Activated CD4-positive, alpha-beta T cell treated with anti-CD3 and anti-CD28 coated beads, Interleukin-2, amount 10 ng/mL, durations not matched to agents 24 days and 14 days (primary cell): ENCODE data around the gene CA12. TPM values are rescaled to one million over a fixed set of nuclear protein-coding genes. Genes with fewer than 3 reads are reported as not detected.
A peak's percentile ranks its signal among the peaks of the same experiment; 100 is the strongest.

Experiments
- DNase-seq: peaks from one replicate; pipeline ENCODE4 v3.0.0; 2022
- H3K27ac Mint-ChIP-seq: one replicate; pipeline ENCODE4 v1.8.0; 2022; ENCODE audit warnings: mild to moderate bottlenecking, mixed read lengths
- H3K27me3 Mint-ChIP-seq: one replicate; pipeline ENCODE4 v1.8.0; 2022; ENCODE audit warnings: mixed read lengths
- H3K36me3 Mint-ChIP-seq: one replicate; pipeline ENCODE4 v1.8.0; 2022; ENCODE audit warnings: low read depth, mild to moderate bottlenecking, mixed read lengths
- H3K4me1 Mint-ChIP-seq: one replicate; pipeline ENCODE4 v1.8.0; 2021; ENCODE audit warnings: mixed read lengths
- H3K4me3 Mint-ChIP-seq: one replicate; pipeline ENCODE4 v1.8.0; 2022; ENCODE audit warnings: mild to moderate bottlenecking, moderate library complexity, mixed read lengths
- H3K9me3 Mint-ChIP-seq: one replicate; pipeline ENCODE4 v1.8.0; 2021; ENCODE audit warnings: mixed read lengths
- intact Hi-C: fragments of 100-400 bp; cut with micrococcal nuclease; formaldehyde crosslinking; loops from one replicate; pipeline ENCODE4 v1.15.1; 2023
- total RNA-seq: library from RNA; stranded (reverse); gene quantifications from 2 replicates; pipeline ENCODE4 v1.2.3, GENCODE V29; 2022

The CA12 gene
- total RNA-seq, 1 donor from 2014 or later = 0.63 TPM

DNA sequence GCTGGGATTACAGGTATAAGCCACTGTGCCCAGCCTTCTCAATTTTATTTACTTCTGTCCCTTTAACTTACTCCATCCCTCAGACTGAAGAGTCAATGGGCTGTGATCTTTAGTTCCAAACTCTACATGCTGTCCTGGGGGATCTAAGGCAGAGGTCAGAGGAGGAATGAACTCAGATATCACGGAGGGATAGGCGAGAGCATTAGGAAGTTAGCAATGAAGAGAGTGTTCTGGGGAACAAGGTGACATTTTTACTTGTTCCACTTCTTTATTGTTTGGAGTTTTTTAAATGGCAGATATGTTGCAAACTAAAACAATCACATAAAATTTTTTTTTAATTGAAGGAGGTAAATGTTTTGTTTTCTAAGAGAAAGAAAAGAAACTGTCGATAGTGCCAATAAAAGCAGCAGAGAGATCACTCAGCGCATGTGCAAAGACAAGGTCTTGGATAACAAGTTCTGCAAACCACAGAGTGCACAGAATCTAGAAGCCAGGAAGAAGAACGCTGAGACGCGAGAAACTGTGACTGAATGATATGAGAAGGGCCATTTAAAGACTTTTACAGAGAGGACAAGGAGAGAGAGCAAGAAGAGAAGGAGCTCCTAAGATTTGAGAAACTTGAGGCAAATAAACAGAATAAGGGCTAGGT is 10.8 kb upstream of the CA12 start:
- H3K4me3 Mint-ChIP-seq = peak overlapping the region; percentile 28
- peak; percentile 68 for DNase-seq
- peaks cover 21% of the 10 kb centered on the region for H3K27me3 Mint-ChIP-seq
- intact Hi-C loops = no loop called here
- no peaks in the 10 kb centered on the region for H3K9me3 Mint-ChIP-seq
- no peak overlapping the region for H3K27ac Mint-ChIP-seq
- no peaks in the 10 kb centered on the region for H3K36me3 Mint-ChIP-seq
- H3K4me1 Mint-ChIP-seq = peaks cover 17% of the 10 kb centered on the region

GRCh38 chr15:63391669-63392360 is 10.2 kb upstream of the CA12 start:
- no peak overlapping the region for H3K27ac Mint-ChIP-seq
- intact Hi-C loops = no loop called here
- H3K27me3 Mint-ChIP-seq = peaks cover 24% of the 10 kb centered on the region
- H3K4me3 Mint-ChIP-seq = no peak overlapping the region
- DNase-seq = no peak
- H3K4me1 Mint-ChIP-seq = peaks cover 11% of the 10 kb centered on the region
- H3K36me3 Mint-ChIP-seq = no peaks in the 10 kb centered on the region
- H3K9me3 Mint-ChIP-seq = no peaks in the 10 kb centered on the region

- Mint-ChIP-seq H3K36me3 (no peaks in the 10 kb centered on the region), H3K4me3 (no peak overlapping the region), H3K4me1 (peaks cover 10% of the 10 kb centered on the region), H3K27ac (no peak overlapping the region), H3K9me3 (no peaks in the 10 kb centered on the region), H3K27me3 (peaks cover 24% of the 10 kb centered on the region)
- intact Hi-C loops = no loop called here
- no peak for DNase-seq
These were observed 9.0 kb upstream of the CA12 start for GRCh38 chr15:63390689-63391088.

- Mint-ChIP-seq H3K9me3 (peaks cover 5% of the 10 kb centered on the region), H3K4me1 (peaks cover 8% of the 10 kb centered on the region), H3K27ac (no peak overlapping the region), H3K27me3 (peaks cover 21% of the 10 kb centered on the region), H3K36me3 (no peaks in the 10 kb centered on the region), H3K4me3 (no peak overlapping the region)
- intact Hi-C loops = no loop called here
- DNase-seq = no peak
These were observed 8.4 kb upstream of the CA12 start for GRCh38 chr15:63389902-63390670.

GRCh38 chr15:63388511-63388910 is 6.9 kb upstream of the CA12 start:
- Mint-ChIP-seq H3K36me3 (no peaks in the 10 kb centered on the region), H3K27me3 (peaks cover 28% of the 10 kb centered on the region), H3K9me3 (peaks cover 6% of the 10 kb centered on the region), H3K4me3 (no peak overlapping the region), H3K27ac (no peak overlapping the region), H3K4me1 (peaks cover 10% of the 10 kb centered on the region)
- intact Hi-C loops = no loop called here
- no peak for DNase-seq

DNA sequence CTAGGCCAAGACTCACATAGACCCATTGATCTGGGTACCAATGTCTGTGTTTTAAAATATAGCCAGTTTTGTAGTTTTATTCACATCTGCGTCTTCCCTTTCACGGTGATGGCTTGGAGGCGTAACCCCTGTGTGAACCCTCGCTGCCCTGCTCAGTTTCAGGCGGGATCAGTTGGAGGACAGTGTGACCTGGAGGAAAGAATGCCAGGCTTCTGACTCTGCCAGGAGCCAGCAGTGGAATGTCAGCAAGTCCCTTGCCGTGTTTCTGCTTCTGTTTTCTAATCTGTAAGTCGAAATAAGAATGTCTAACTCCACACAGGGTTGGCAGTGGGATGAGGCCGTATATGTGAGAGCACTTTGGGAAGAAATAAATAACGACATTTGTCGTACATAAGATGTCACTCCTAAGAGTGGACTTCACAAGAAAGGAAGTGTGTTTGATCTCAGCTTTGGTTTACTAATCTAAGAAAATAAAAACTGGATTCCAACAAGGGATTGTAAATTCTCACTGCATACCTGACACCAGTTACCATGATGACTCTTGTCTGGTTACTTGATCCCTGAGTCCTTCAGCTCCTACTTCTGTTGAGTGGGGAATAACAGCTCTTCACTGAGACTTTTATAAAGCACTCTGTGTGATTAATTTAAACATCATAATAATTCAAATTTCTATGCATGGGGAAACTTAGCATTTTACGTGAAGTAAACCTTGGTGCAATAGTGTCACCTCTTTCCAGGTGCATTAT is 6.3 kb upstream of the CA12 start:
- Mint-ChIP-seq H3K9me3 (peaks cover 6% of the 10 kb centered on the region), H3K36me3 (no peaks in the 10 kb centered on the region), H3K4me1 (peaks cover 12% of the 10 kb centered on the region), H3K27ac (no peak overlapping the region), H3K27me3 (peaks cover 33% of the 10 kb centered on the region), H3K4me3 (no peak overlapping the region)
- intact Hi-C loops = no loop called here
- DNase-seq = no peak

- no peaks in the 10 kb centered on the region for H3K36me3 Mint-ChIP-seq
- H3K27me3 Mint-ChIP-seq = peaks cover 45% of the 10 kb centered on the region
- peaks cover 6% of the 10 kb centered on the region for H3K9me3 Mint-ChIP-seq
- intact Hi-C loops = no loop called here
- no peak overlapping the region for H3K27ac Mint-ChIP-seq
- H3K4me1 Mint-ChIP-seq = peaks cover 14% of the 10 kb centered on the region
- no peak for DNase-seq
- H3K4me3 Mint-ChIP-seq = no peak overlapping the region
These were observed 4.4 kb upstream of the CA12 start for GRCh38 chr15:63385911-63386531.

GRCh38 chr15:63384906-63385305 is 3.3 kb upstream of the CA12 start:
- H3K36me3 Mint-ChIP-seq = no peaks in the 10 kb centered on the region
- H3K4me1 Mint-ChIP-seq = peaks cover 23% of the 10 kb centered on the region
- H3K27me3 Mint-ChIP-seq = peaks cover 52% of the 10 kb centered on the region
- no peak overlapping the region for H3K27ac Mint-ChIP-seq
- intact Hi-C loops = no loop called here
- no peak for DNase-seq
- no peak overlapping the region for H3K4me3 Mint-ChIP-seq
- H3K9me3 Mint-ChIP-seq = peaks cover 6% of the 10 kb centered on the region

DNA sequence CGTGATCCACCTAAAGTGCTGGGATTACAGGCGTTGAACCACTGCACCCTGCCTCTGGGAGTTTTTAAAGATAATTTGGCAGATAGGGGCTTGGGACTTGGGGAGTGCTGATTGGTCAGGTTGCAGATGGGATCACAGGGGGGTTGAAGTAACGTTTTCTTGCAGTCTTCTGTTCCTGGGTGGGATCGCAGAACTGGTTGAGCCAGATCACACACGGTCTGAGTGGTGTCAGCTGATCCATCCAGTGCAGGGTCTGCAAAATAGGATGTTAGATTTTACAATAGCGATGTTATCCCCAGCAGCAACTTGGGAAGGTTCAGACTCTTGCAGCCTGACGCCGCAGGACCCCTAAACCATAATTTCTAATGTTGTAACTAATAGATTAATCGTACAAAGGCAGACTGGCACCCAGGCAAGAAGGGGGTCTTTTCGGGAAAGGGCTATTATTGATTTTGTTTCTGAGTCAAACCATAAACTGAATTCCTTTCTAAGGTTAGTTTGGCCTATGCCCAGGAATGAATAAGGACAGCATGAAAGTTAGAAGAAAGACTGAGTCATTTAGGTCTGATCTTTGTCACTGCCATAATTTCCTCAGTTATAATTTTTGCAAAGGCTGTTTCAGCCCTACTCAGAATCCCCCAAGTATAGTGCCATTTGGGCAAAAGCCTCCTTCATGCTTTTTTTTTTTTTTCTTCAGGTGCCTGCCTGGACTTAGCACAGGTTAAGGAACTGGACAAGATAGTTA is 1.5 kb upstream of the CA12 start:
- Mint-ChIP-seq H3K36me3 (no peaks in the 10 kb centered on the region), H3K4me3 (peak overlapping the region; percentile 13), H3K4me1 (peaks cover 24% of the 10 kb centered on the region), H3K27ac (no peak overlapping the region), H3K27me3 (peaks cover 62% of the 10 kb centered on the region), H3K9me3 (peaks cover 6% of the 10 kb centered on the region)
- intact Hi-C loops = no loop called here
- DNase-seq = no peak

DNA sequence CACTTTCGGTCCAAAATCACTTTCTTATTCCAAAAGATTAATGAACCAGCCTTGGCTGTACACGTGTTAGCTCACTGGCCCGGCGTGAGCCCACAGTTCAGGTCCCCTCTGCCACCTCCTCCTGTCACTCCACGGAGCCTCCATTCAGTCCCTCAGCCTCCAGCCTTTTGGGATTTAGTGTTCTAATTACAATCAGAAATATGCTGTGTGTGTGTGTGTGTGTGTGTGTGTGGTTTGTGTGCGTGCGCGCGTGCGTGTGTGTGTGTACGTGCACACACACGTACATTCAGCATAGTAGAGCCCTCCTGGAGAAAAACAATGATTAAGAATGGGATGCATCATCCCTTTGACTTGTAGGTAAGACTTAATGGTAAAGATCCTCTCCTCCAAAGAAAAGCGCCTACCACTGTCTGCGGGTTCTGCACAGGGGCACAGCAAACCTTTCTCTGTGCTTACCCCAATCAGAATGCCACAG is 801 bp downstream of the CA12 start:
- intact Hi-C loops = no loop called here
- H3K4me3 Mint-ChIP-seq = peak overlapping the region; percentile 77
- H3K36me3 Mint-ChIP-seq = no peaks in the 10 kb centered on the region
- peaks cover 6% of the 10 kb centered on the region for H3K9me3 Mint-ChIP-seq
- peaks cover 57% of the 10 kb centered on the region for H3K27me3 Mint-ChIP-seq
- H3K4me1 Mint-ChIP-seq = peaks cover 32% of the 10 kb centered on the region
- H3K27ac Mint-ChIP-seq = no peak overlapping the region
- no peak for DNase-seq

GRCh38 chr15:63380151-63380807 is 1.4 kb downstream of the CA12 start:
- H3K27ac Mint-ChIP-seq = no peak overlapping the region
- DNase-seq = no peak
- intact Hi-C loops = no loop called here
- no peaks in the 10 kb centered on the region for H3K36me3 Mint-ChIP-seq
- H3K4me1 Mint-ChIP-seq = peaks cover 38% of the 10 kb centered on the region
- H3K4me3 Mint-ChIP-seq = no peak overlapping the region
- H3K27me3 Mint-ChIP-seq = peaks cover 57% of the 10 kb centered on the region
- H3K9me3 Mint-ChIP-seq = peaks cover 3% of the 10 kb centered on the region

DNA sequence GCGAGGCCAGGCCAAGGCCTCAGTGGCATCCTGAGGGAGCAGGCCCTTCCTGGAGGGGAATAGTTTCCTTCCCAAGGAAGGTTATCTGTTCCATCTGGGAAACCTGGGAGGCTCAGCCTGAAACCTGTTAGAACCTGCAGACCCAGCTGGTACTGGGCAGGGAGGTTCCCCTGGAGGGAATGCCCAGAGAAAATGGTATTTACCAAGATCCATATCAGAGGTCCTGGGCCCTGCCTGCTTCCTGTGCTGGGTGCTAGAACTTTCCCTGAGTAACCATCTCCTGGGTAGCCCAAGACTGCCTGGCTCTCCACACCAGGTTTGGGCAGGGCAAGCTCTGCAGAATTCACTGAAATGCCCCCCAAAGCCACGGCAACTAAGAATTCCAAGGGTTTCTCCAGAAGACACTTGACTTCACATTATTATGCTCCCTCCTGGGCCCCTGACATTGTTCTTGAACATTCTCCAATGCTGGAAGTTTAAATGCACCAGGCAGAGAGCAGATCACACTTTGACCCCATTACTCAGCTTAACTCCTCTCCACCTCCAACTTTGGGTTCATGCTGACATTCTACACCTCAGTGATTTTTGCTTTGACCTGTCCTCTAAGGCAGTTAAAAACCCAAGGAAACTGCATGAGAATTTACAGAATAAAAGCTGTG is 2.0 kb downstream of the CA12 start:
- H3K9me3 Mint-ChIP-seq = no peaks in the 10 kb centered on the region
- intact Hi-C loops = no loop called here
- DNase-seq = no peak
- H3K4me1 Mint-ChIP-seq = peaks cover 44% of the 10 kb centered on the region
- H3K4me3 Mint-ChIP-seq = no peak overlapping the region
- peaks cover 54% of the 10 kb centered on the region for H3K27me3 Mint-ChIP-seq
- no peak overlapping the region for H3K27ac Mint-ChIP-seq
- no peaks in the 10 kb centered on the region for H3K36me3 Mint-ChIP-seq
